Suprapubic skin (tissue), 4 donors: ENCODE results near the gene EPB41L4A.

Source experiments
- EP300 ChIP-seq: sonication (generic); formaldehyde crosslinking; IDR thresholded peaks from one replicate; pipeline ENCODE4 v1.6.1; 2017; ENCODE audit warnings: antibody characterized with exemption
- POLR2AphosphoS5 ChIP-seq, 3 donors: sonication (generic); formaldehyde crosslinking; IDR thresholded peaks; one replicate each; pipeline ENCODE4 v1.6.1; 2017; ENCODE audit warnings: antibody characterized with exemption in 3 of 3
- TF ChIP-seq, protein P1 (sequence below), 2 donors: fragments of 200-600 bp in 1 of 2; fragments of 450-650 bp in 1 of 2; sonication (generic) in 1 of 2; IDR thresholded peaks; one replicate each; pipeline ENCODE4 v1.5.1; 2016 to 2019; ENCODE audit warnings: antibody characterized with exemption in 2 of 2, mild to moderate bottlenecking in 1 of 2, moderate library complexity in 1 of 2

DNA sequence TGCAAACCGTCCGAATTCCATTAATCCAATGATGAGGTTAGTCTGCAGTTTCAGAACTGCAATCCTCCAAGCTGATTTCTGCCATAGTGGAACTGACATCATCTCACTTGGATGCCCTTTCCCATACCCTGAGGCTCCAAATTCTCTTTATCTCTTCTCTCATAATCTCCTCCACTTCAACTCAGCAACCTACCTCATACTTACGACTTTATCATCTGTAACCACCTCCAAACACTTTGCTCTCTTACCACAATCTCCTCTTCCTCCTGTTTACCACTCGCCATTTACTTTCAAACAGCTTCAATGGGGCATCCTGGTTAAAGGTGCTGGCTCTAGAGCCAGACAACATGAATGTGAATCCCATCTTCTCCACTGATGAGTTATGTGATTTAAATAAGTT lies 223.2 kb downstream of the EPB41L4A start:
- TF ChIP-seq EP300: no peak
- TF ChIP-seq POLR2AphosphoS5 (IDR thresholded peaks at IDR 0.05): no peak
- TF ChIP-seq, protein P1, sequence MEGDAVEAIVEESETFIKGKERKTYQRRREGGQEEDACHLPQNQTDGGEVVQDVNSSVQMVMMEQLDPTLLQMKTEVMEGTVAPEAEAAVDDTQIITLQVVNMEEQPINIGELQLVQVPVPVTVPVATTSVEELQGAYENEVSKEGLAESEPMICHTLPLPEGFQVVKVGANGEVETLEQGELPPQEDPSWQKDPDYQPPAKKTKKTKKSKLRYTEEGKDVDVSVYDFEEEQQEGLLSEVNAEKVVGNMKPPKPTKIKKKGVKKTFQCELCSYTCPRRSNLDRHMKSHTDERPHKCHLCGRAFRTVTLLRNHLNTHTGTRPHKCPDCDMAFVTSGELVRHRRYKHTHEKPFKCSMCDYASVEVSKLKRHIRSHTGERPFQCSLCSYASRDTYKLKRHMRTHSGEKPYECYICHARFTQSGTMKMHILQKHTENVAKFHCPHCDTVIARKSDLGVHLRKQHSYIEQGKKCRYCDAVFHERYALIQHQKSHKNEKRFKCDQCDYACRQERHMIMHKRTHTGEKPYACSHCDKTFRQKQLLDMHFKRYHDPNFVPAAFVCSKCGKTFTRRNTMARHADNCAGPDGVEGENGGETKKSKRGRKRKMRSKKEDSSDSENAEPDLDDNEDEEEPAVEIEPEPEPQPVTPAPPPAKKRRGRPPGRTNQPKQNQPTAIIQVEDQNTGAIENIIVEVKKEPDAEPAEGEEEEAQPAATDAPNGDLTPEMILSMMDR (IDR thresholded peaks at IDR 0.05): no peak
